HG02623 (cell line): ENCODE measurements around the gene KANK4.
"Not testable (repeated sequence)": the region's sequence is repeated elsewhere in the genome, so short reads cannot be mapped to it uniquely, and the experiment has no call there.

ENCODE experiments used
- ATAC-seq: cut with Tn5 transposase; IDR thresholded peaks from one replicate; pipeline ENCODE4 v1.9.1; 2021; ENCODE audit warnings: moderate library complexity; ENCODE audit not compliant: unreplicated experiment

Gene KANK4

DNA sequence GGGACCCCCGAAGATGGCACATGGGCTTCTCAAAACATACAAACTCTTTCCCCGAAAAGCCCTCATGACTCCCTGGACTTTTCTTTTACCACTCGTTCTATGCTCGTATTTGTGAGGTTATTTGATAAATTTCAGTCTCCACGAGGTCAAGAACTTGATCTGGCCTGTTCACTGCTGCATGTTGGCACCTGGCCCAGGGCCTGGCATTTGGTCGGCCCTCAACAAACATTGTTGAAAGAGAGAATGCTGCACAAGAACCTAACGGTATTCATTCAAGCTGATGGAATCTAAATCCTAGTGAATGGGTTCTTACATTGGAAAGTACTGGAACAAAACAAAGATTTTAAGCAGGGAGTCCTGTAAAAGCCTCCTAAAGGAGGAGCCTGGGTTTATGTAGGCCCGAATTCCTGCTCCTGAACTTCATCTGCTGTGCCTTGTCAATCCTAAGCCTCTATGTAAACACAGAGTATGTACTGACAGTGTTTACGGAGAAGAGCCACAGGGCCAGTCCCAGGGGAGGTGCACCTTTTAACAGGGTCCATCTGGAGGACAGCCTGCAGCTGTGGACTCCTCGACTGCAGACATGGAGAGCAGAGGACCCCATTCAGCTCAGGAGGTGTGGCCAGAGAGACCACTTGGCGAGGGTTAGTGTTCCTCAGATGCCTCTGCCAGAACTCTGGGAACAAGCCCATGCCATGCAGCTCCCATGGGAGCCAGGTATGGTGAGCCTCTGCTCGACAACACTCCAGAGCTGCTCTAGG lies 77.7 kb downstream of the KANK4 start:
- ATAC-seq, result no peak

DNA sequence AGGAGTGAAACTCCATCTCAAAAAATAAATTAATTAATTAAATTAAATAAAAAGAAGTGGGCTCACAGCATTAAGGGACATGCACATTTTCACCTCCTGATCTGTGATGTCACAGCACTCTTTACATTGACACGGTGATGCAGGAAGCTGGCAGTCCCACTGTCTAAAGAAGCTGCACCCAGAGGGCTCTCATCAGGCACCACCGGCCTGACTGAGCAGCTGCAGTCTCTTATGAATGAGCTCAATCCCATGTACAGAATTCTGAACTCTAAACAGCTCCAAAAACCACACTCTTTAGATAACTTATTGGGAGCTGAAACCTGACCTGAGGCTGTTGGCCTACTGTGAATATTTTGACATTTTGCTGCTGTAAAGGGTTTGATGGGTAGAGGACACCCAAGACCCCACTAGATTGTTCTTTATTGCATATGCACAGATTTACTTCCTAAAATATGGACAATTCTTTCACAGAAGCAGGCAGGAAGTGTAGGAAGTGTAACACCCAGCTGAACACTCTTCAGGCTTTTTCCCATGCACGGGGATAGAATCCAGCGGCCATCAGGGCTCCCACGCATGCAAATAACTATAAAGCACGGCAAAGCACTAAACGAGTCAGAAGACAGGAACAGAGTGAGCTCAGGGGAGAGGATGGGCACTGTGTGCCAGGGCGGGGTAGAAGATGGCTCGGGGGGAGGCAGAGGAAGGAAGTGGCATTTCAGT lies 78.4 kb downstream of the KANK4 start:
- no peak for ATAC-seq

DNA sequence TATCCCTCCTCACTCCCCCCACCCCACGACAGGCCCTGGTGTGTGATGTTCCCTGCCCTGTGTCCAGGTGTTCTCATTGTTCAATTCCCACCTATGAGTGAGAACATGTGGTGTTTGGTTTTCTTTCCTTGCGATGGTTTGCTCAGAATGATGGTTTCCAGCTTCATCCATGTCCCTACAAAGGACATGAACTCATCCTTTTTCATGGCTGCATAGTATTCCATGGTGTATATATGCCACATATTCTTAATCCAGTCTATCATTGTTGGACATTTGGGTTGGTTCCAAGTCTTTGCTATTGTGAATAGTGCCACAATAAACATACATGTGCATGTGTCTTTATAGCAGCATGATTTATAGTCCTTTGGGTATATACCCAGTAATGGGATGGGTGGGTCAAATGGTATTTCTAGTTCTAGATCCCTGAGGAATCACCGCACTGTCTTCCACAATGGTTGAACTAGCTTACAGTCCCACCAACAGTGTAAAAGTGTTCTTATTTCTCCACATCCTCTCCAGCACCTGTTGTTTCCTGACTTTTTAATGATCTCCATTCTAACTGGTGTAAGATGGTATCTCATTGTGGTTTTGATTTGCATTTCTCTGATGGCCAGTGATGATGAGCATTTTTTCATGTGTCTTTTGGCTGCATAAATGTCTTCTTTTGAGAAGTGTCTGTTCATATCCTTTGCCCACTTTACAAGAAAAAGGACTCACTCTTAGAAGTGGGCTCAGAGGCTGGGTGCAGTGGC lies 79.4 kb downstream of the KANK4 start:
- not testable (repeated sequence) for ATAC-seq

DNA sequence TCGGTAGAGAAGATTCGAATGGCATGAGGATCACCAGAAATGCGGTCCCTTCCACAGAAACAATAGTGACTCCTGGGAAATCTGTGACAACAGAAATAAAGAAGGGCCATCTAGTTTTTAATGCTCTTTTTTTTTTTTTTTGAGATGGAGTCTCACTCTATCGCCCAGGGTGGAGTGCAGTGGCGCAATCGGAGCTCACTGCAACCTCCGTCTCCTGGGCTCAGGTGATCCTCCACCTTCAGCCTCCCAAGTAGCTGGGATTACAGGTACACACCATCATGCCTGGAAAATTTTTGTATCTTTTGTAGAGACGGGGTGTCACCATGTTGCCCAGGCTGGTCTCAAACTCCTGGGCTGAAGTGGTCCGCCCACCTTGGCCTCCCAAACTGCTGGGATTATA lies 80.7 kb downstream of the KANK4 start:
- no peak for ATAC-seq

DNA sequence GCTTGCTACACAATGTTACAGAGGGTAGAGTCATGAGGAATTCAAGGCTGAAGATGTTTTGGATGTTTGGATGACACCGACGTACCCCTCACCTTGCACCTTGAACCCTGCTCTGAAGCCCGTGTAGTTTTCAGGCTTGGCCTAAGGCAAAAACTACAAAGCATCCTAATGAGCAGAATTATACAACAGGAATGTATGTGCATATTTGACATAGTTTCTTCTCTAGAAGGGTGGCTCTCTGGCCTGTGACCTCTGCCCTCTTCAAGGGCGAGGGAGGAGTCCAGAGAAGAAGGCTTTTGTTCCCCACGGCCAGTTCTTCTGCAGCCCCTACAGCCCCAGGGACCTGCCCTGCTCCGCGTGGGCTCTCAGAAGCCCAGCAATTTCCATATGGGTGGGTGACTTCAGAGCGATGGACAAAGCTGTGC lies 81.3 kb downstream of the KANK4 start:
- no peak for ATAC-seq

DNA sequence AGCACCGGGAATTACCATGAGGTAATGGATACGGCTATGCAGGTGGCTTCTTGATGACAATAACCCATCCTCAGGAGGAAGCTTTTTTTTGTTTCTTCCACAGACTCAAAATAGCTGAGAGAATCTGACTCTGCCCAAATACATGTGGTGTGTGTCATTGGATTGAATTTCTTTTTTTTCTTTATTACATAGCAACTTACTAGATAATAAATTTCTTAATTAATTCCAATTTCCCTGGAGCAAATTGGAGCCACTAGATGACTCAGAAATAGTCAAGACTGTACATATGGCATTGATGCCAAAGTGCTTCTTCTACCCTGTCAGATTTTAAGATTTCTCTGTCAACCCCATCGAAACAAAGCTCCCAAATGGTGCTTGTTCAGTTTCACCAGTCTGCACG lies 81.9 kb downstream of the KANK4 start:
- ATAC-seq, result no peak

DNA sequence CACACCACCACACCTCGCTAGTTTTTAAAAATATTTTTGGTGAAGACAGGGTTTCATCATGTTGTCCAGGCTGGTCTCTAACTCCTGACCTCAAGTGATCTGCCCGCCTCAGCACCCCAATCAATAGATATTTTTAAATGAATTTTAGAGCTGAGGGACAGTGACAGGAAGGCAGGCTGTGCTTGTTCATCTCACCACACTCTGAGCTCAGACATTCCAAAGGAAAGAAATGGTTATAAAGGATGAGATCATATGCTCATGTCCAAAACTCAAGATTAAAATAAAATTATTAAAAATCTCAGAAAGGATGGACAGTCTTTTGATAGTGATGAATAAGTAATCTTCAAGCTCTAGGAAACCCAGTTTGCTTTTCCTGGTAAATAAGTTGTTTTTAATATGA lies 83.7 kb downstream of the KANK4 start:
- ATAC-seq, result no peak

DNA sequence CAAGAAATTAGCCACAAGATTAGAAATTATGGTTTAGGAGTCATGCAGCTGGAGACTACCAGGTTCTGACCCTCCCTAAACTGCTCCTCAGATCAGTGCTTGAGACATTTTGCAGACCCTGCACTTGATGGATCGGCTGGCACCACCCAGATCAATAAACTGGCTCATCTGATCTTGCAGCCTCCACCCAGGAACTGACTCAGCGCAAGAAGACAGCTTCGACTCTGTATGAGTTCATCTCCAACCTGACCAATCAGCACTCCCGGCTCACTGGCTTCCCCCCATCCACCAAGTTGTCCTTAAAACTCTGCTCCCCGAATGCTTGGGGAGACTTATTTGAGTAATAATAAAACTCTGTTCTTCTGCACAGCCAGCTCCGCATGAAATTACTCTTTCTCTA lies 84.5 kb downstream of the KANK4 start:
- ATAC-seq, result no peak

DNA sequence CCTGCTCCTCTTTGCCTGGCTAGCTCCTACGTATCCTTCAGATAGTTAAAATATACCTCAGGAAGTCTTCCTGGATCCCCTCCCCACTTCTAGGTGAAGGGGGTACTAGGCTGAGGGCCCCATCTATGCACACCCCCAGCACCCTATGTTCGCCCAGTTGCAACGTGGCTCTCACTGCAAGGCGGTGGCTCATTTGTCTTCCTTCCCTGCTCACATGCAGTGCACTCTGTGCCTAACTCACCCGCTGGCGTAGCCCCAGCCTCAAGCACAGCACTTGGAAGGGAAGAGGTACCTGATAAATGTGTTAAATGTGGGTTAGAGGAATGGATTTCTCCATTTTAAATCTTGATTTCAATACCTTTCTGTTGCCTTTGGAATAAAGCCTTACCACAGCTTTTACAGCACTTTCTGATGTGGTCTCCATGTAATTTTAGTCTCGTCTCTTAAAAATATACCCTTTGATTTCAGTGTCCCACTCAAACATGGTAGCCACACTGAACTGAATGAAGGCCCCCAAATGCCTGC lies 85.2 kb downstream of the KANK4 start:
- ATAC-seq, result no peak

DNA sequence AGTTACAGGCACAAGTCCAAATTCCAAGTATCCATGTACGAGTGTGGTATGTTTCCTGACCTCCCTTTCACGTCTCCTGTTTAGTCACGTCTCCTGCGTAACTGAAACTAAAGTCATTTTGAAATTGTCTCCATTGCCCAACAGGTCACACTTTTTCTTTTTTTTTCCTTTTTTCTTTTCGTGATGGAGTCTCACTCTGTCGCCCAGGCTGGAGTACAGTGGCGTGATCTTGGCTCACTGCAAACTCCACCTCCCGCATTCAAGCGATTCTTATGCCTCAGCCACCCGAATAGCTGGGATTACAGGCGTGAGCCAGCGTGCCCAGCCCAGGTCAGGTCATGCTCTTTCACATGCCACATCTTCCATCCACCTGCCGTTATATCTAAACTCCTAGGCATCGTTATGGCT lies 86.4 kb downstream of the KANK4 start:
- ATAC-seq, result no peak

DNA sequence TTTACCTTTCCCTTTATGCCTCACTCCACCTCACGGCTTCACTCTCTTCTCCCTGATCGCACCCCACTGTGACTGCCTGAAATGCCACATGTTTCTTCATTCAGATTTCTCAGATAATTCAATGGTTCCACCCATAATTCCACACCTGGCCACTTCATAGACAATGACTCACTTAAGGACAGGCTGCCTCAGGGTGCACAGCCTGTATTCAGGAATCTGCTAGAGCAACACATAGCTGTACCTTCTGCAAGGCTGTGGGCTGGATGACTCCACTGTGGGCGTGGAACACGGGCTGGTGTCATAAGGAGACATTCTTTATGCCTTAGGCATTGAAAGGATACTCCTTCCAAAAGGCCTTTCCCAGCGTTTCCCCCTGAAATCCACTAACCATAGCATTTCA lies 88.5 kb downstream of the KANK4 start:
- ATAC-seq, result no peak

DNA sequence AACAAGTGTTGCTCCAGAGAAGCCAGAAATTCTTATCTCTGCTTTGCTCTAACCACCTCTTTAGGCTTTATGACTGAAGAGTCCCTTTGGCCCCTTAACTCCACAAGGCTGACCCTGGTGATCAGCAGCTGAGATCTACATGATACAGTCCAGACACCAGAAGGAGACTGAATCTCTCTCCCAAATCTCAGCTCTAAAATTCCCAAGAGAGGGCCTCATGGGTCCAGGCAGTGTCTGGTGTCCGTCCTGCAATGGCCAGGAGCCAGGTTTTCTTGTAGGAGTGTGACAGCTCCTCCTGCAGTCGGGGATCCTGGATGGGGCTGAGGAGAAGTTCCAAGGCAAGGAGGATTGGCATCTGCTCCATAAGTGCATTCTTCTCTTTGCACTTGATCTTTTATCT lies 89.3 kb downstream of the KANK4 start:
- ATAC-seq, result no peak

DNA sequence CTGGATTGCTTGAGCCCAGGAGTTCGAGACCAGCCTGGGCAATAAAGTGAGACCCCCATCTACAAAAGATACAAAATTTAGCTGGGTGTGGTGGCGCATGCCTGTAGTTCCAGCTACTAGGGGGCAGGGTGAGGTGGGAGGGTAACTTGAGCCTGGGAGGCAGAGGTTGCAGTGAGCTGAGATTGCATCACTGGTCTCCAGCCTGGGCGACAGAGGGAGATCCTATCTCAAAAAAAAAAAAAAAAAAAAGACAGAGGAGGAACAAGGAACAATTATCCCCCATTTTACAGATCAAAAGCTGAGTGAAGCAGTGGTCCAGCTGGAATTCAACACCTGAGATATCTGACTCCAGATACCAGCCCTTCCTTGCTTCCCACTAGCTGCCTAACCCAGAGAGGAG lies 89.8 kb downstream of the KANK4 start:
- no peak for ATAC-seq

DNA sequence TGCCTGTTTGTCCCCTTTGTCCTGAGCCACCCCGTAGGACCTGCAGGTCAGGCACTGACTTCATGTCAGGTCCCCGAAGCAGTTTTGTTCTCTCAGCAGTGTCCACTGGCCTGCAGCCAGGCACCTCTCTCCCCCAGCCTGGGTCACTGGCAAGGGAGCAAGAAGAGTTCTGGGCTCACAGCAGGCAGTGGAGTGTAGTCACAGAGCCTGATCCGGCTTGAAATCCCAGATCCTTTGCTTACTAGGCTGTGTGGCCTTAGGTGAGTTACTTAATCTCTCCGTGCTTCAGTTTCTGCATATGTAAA lies 90.4 kb downstream of the KANK4 start:
- no peak for ATAC-seq

DNA sequence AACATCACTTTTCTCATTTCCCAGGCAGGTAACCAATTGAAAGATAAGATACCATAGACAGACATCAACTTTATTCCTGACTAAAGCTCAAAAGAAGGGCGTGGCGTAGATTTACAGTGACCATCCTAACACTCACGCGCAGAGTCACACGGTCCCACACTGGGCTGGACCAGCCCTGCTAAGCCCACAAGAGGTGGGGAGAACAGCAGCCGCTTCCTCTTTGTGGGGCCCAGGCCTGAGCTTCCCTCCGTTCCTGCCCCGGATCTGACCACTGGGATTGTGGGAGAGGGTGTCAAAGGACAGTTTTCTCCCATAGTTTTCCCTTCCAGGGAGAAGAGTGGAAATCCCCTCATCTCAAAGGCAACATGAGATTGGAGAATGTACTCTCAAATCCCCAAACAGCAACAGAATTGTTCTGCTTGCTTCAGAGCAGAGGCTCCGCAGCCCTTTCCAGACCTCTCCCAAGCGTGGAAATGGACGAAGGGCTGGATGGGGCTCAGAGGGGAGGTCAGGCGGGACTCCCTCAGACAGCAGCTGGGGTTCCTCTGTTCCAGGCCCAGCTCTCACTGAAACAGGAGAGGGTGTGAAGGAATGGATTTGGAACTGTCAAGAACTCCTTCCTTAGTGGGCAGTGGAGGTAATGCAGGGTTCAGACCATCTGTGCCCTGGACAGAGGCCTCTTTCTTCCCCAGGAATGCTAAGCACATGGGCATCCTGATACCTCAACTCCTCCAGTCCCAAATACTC lies 90.9 kb downstream of the KANK4 start:
- ATAC-seq, result no peak

DNA sequence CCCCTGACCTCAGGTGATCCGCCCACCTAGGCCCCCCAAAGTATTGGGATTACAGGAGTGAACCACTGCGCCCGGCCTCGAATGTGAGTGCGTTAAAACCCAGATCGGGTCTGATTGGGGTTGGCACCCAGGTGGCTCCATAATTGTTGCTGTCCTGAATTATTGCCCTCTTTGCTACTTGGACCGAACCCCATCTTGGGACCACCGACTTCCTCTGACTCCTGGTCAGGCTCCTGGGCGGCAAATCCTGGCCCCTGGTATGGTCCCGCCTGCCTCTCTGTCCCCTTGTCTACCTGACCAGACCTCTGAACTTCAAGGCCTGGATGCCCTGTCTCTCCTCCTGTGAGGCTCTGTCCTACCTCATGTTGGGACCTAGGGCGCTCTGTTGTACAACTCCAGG lies 91.7 kb downstream of the KANK4 start:
- ATAC-seq, result no peak

DNA sequence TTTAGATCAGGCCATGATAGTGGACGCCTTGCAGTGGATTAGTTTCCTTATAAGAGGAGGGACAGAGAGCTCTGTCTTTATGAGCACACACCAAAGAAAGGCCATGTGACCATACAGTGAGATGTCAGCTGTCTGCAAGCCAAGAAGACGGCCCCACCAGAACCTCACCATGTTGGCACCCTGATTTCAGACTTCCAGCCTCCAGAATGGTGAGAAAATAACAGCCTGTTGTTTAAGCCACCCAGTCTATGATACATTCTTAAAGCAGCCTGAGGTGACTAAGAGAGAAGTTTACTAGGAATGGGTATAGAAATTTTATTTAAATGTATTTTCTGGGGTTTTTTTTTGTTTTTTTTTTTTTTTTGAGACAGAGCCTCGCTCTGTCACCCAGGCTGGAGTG lies 95.1 kb downstream of the KANK4 start:
- no peak for ATAC-seq

DNA sequence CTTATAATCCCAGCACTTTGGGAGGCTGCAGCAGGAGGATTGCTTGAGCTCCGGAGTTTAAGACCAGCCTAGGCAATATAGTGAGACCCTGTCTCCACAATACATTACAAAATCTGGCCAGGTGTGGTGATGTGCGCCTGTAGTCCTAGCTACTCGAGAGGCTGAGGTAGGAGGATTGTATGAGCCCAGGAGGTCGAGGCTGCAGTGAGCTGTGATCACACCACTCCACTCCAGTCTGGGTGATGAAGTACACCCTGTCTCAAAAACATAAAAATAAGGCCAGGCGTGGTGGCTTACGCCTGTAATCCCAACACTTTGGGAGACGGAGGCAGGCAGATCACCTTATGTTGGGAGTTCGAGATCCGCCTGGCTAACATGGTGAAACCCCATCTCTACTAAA lies 96.9 kb downstream of the KANK4 start:
- no peak for ATAC-seq

DNA sequence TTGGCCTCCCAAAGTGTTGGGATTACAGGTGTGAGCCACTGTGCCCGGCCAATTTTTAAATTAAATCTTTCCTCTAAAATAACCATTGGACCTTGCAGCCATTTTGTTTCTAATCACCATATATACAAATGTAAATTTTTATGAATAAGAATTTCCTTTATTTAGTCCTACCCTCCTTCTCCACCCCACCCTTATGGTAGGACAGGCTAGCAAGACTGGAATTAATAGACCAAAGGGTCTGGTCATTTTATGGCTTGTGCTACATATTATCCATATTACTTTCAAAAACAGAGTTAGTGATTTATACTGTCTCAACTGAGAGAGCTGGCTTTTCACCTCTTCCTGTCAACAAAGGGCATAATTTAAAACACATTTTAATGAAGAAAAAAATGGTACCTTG lies 98.1 kb downstream of the KANK4 start:
- no peak for ATAC-seq

DNA sequence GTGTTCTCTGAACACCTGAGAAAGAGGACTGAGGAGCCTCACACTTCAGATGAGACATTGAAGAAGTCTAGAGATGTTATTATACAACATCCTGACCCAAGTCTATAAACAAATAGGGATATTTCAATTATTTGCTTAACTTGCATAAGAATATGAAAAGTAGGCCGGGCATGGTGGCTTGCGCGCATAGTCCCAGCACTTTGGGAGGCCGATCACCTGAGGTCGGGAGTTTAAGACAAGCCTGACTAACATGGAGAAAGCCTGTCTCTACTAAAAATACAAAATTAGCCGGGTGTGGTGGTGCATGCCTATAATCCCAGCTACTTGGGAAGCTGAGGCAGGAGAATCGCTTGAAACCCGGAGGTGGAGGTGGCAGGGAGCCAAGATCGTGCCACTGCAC lies 98.8 kb downstream of the KANK4 start:
- ATAC-seq, result not testable (repeated sequence)

DNA sequence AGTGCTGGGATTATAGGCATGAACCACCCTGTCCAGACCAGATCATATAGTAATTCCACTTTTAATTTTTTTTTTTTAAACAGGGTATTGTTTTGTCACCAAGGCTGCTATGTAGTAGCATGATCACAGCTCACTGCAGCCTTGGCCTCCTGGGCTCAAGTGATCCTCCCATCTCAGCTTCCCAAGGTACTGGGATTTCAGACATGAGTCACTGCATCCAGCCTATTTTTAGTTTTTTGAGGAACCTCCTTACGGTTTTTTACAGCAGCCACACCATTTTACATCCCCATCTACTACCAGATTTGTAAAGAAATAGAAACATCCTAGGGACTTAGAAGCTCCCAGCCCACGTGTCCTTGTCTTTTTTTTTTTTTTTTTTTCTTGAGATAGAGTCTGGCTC lies 100.6 kb downstream of the KANK4 start:
- ATAC-seq, result no peak
